Medulla oblongata (tissue), 1 donor: ENCODE measurements around the gene ABI3.
"Not testable (repeated sequence)": the region's sequence is repeated elsewhere in the genome, so short reads cannot be mapped to it uniquely, and the experiment has no call there.

Experiments used
- DNase-seq: peaks from one replicate; pipeline ENCODE4 v3.0.0-alpha.2; 2015; ENCODE audit errors: extremely low spot score

Gene ABI3

GRCh38 chr17:49252148-49252695, 41.7 kb downstream of the ABI3 start:
- DNase-seq, result no peak

DNA sequence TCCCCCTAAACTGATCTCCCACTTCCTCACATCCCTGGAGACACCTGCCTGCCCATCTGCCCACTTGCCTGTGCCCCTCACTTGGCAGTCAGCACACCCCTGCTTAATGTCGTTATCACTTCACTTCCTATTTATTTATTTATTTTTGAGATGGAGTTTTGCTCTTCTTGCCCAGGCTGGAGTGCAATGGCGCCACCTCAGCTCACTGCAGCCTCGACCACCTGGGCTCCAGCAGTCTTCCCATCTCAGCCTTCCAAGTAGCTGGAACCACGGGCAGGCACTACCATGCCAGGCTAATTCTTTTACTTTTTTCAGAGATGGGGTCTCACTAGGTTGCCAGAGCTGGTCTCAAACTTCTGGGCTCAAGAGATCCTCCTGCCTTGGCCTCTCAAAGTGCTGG, 43.6 kb downstream of the ABI3 start:
- DNase-seq, result no peak

GRCh38 chr17:49255125-49255524, 44.6 kb downstream of the ABI3 start:
- no peak for DNase-seq

DNA sequence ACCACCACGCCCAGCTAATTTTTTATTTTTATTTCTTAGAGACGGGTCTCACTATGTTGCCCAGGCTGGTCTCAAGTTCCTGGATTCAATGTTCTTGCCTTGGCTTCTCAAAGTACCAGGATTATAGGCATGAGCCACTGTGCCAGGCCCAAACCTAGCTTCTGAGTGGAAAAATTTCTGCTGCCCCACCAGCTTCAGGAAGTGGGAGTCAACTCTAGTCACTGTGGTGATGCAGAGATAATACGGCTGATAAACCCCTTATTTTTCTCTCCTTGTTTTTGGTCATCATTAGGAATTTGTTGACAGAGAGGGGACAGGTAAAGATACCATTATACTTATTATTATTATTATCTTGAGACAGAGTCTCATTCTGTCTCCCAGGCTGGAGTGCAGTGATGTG, 47.9 kb downstream of the ABI3 start:
- DNase-seq, result no peak

DNA sequence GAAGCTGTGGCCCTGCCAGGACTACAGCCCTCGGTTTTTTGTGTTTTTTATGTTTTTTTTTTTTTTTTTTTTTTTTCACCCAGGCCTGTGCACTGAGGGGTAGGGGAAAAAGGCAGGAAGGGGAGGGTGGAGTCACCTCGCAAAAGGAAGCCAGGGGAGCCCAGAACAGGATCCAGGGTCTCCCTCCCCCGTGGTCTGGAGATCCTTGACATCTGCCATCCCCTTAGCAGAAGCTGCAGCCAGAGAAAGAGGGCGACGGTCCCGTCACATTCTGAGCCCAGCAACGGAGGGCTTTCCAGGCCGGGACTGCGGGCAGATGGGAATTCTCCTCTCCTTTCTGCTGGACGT, 49.1 kb downstream of the ABI3 start:
- no peak for DNase-seq

DNA sequence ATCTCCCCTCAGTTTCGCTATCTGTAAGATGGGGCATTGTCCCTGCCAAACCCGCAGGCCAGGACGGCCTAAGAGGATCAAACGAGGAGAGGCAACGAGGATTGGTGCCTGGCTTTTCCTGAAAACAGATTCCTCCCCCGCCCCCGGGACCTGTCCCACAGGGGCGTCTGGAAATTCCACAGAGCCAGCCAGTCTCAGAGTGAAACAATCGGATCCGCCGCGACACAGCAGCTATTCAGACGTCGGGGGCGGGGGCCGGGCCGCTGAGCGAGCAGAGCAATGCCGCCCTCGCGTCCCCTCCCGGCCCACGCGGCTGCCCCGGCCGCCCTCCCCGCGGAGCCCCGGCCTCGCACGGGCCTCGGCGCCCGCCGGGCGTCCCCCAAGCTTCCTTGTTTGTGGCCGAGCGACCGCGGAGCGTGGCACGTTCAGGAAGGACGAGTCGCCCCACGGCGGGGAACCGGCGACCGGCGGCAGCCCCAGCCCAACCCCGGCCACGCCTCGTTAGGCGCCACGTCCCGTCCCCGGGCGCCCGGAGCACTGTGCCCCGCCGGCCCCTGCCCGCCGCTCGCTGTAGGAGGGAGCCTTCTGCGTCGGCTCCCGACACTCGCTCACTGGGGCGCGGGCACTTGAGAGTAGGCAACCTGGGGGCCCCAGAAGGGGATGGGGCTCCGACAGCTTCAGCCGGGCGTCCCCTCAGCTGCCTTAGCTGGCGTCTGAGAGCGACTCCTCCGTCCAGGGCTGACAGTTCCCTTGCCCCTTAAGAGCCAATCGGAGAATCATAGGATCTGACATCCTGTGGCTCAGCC, 49.7 kb downstream of the ABI3 start:
- DNase-seq, result no peak

GRCh38 chr17:49260817-49261291, 50.3 kb downstream of the ABI3 start:
- peak; percentile 3 for DNase-seq

DNA sequence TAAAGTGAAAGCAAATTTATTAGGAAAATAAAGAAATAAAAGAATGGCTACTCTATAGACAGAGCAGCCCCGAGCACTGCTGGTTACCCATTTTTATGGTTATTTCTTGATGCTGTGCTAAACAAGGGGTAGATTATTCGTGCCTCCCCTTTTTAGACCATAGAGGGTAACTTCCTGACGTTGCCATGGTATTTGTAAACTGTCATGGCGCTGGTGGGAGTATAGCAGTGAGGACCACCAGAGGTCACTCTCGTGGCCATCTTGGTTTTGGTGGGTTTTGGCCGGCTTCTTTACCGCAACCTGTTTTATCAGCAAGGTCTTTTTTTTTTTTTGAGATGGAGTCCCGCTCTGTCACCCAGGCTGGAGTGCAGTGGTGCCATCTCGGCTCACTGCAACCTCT, 51.0 kb downstream of the ABI3 start:
- DNase-seq, result not testable (repeated sequence)

DNA sequence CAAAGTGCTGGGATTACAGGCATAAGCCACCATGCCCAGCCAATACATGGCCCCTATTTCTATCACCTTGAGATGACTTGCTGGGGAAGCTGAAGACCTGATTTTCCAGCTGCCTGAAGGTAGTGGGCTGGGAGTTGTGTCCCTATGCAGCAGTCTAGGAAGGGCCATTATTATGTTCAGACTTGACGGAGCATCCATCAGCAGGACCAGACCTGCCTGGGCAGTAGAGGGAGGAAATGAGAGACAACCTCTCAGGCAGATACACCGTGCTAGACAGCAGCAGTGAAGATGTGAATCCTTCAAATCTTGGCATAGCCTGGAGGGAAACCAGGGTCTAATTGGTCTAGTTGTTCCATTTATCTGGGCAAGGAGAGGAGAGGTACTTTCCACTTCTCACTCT, 55.7 kb downstream of the ABI3 start:
- DNase-seq, result no peak

DNA sequence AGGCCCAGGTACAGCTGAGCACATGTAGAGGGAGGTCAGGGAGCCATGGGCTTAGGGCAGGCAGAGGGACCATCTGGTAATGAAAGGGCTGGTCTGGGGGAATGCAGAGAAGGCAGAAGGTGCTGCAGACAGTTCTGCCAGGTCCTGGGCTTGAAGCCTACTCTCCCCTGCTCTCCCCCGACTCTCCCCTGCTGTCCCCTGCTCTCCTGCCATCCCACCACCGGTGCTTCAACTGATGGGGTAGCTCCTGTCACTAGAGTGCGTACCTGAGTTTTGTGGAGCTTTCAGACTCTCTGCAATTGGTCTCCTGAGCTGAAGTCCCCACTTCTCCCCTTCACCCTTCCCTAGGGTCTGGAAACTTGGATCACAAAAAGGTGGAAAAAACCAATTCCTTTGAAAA, 57.4 kb downstream of the ABI3 start:
- no peak for DNase-seq

GRCh38 chr17:49269356-49269755, 58.8 kb downstream of the ABI3 start:
- no peak for DNase-seq
